SK-MEL-5 (cell line): Measurements from ENCODE around the gene NAV2. TPM values are rescaled to one million over a fixed set of nuclear protein-coding genes. Genes with fewer than 3 reads are reported as not detected.

Source experiments
- DNase-seq: peaks from one replicate; pipeline ENCODE4 v3.0.0-alpha.2; 2016; ENCODE audit warnings: low read depth, low spot score
- in situ Hi-C: cut with HindIII; loops from 2 replicates; pipeline ENCODE4 v1.10.0; 2016; ENCODE audit warnings: low sequenced_read_pairs, high pct_unique_total_duplicates, low pct_unique_long_range_greater_than_20kb
- total RNA-seq: library from RNA; depleted of rRNA; stranded (reverse); fragments of >200 nt; shearing (Covaris generic); gene quantifications from 2 replicates; pipeline ENCODE4 v1.2.3, GENCODE V29; 2014

The NAV2 gene
- total RNA-seq, 1 experiment from 2014 or later = 14.5 TPM

DNA sequence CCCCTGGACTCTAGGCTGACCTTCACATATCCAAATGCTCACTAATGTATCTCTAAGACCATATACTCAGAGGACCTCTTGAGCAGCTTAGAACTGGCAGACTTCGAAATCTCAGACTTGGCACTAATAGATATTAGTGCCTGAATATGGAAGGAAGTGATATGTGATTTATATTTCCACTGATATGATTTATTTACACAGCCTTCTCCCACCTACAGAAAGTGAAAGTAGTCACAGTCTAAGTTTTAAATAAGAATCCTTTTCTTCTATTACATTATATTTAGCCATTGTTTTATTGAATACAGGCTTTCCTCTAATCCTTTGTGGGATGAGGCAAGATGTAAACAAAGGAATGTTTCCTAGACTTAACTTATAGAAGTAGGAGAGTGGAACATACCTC lies 6.7 kb upstream of the NAV2 start:
- no peak for DNase-seq
- in situ Hi-C loops = no loop called here

- DNase-seq = no peak
- in situ Hi-C loops = no loop called here
Measured at GRCh38 chr11:19711911-19712280, 741 bp upstream of the NAV2 start.

DNA sequence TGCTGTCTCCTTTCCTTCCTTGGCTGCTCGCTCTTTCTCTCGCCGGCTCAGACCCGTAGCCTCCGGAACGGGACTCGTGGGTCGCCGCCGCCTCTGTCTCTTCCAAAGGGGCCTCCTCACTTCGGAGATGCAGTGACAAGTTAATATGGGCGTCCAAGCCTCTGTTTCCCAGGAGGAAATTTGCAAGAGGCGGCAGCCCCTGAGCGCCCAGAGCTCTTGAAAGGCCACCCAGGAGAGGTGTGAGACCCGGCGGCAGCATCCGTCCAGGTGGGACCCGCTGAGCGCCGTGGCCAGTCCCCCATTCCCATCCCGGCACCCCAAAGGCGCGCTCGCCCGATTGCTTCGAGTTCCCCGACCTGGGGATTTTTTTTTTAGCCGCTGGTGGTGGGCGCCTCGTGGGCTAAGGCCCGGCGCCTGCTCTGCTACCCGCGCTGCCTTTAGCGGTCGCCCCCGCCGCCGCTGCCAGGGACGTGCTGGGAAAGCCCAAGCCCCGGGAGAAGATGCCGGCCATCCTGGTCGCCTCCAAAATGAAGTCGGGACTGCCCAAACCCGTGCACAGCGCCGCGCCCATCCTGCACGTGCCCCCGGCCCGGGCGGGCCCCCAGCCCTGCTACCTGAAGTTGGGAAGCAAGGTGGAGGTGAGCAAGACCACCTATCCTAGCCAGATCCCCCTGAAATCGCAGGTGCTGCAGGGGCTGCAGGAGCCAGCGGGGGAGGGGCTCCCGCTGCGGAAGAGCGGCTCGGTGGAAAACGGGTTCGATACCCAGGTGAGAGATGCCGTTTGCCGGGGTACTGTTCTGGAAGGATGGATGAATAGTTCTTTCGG lies 772 bp downstream of the NAV2 start:
- in situ Hi-C loops = no loop called here
- no peak for DNase-seq

DNA sequence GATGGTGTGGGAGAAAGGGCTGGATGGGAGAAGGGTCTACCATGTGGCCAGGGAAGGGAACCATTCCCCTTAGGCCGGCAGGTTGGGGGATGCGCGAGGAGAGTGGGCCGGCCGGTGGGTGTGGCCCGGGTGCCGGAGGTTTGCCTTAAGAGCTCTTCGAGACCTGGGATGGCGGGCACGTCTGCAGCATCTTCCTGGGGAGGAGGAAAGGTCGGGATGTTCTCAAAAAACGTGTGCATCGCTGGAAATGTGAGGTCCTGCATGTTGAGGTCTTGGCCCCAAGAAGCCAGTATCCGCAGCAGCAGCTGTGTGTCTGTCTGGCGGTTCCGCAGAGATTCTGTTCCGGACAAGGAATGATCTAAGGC lies 1.4 kb downstream of the NAV2 start:
- in situ Hi-C loops = no loop called here
- DNase-seq = peak; percentile 40

GRCh38 chr11:19714387-19715363 lies 2.0 kb downstream of the NAV2 start:
- DNase-seq = peak; percentile 73
- in situ Hi-C loops = no loop called here

DNA sequence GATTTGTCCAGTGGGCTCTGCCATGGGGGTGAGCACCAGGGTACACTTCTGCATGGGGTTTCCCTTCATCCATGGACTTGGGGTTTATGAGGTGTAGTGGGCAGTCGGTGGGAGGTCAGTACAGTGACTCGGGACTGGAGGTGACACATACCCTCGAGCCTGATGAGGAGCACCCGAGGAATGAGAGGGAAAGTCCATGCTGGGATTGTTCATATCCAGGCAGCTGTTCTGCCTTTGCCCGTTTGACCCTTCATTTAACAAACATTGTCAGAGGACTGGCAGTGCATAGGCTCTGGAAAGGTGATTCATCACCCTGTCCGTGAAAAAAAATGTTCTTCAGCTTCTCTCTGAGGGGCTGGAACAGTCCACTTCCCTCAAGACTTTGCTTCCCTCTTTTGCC lies 2.7 kb downstream of the NAV2 start:
- in situ Hi-C loops = no loop called here
- no peak for DNase-seq

- in situ Hi-C loops = no loop called here
- DNase-seq = no peak
Measured at GRCh38 chr11:19718051-19718450, 5.4 kb downstream of the NAV2 start.

- in situ Hi-C loops = no loop called here
- no peak for DNase-seq
Measured at GRCh38 chr11:19718951-19719350, 6.3 kb downstream of the NAV2 start.

DNA sequence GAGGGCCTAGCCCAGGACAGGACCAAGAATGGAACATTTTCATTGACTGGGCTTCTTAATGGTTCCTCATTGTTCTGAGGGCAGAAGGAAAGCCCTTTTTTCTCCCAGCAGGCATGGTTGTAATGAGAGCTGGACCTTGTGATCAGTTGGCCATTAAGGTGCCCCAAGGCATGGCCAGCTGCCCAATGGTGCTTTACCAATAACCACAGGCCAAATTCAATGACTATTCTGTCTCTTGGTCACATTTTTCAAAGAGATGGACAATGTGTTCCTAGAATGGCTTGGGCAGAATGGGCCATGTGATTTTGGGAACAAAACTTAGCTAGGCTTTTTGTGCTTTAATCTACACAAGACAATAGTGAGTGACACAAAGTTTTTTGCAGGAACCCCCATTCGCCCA lies 7.3 kb downstream of the NAV2 start:
- DNase-seq = peak; percentile 95
- in situ Hi-C loops = no loop called here

DNA sequence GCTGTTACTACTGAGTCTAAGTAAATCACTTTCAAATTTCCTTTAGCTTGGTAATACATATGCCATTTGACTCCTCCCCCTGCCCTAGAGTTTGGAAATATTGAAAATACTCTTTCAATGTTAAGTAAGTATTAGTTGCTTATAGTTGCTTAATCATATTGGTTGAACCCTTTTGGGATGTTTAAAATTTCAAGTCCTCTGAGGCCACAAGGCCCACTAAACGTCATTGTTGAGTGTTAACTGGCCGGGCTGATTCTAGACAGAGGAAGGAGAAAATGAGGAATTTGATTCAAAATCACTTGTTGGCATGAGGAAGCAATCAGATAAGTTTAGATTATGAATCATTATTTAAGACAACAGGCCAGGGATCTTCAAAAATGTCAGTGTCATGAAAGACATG lies 8.5 kb downstream of the NAV2 start:
- in situ Hi-C loops = no loop called here
- no peak for DNase-seq

GRCh38 chr11:19722702-19723101 lies 10.1 kb downstream of the NAV2 start:
- DNase-seq = no peak
- in situ Hi-C loops = no loop called here

DNA sequence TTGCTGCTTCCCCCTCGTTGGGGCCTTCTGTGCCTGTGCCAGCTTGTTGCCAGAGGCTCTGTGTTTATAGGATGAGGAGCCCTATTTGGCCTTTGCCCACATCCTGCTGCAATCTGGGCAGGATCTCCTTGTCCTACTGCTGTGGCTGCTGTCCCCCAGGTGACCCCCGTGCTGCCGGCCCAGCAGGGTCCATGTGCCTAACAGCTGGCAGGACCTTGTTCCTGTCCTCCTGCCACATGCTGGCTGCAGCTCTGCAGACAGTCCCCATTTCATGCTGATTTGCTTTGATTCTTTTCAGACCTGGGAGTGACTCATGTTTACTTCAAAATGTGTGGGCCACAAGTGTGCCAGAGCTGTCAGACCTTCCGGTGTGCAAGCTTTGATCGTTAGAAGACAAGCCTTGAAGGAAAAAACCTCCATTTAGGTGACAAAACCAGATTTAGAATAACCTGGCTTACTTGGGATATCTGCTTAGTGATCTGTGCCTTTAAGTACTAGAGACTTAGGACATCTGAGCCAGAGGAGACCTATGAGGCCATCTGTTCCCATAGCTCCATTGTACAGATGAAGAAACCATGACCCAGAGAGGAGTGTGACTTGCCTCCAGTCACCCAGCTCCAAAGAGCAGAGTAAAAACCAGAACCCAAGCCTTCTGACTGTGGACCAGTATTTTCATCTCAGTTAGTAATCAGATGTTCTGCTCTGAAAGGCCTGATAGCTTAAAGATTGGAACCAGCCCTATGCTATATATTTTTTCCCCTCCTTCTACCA lies 11.1 kb downstream of the NAV2 start:
- no peak for DNase-seq
- in situ Hi-C loops = no loop called here

DNA sequence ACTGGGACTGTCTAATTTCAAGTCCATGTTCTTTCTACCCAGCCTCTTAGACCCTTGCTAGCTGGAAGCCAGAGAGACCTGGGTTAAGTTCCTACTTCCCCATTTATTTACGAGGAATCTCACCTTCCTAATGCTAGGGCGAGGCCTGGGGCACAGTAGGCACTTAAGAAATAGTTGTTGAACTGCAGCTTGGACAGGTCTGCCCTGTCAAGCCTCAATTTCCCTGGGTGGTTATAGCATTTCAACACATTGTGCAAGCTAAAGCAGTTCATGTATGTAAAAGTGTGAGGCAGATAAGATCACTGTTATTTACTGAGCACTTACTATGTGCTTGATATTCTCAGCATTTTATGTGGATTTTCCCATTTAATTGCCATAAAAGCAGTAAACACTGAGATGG lies 12.1 kb downstream of the NAV2 start:
- in situ Hi-C loops = no loop called here
- no peak for DNase-seq

- no peak for DNase-seq
- in situ Hi-C loops = no loop called here
Measured at GRCh38 chr11:19725379-19726079, 12.9 kb downstream of the NAV2 start.

GRCh38 chr11:19727246-19727645 lies 14.6 kb downstream of the NAV2 start:
- in situ Hi-C loops = no loop called here
- DNase-seq = peak; percentile 46

GRCh38 chr11:19728436-19728835 lies 15.8 kb downstream of the NAV2 start:
- in situ Hi-C loops = no loop called here
- peak; percentile 73 for DNase-seq

- in situ Hi-C loops = no loop called here
Measured at GRCh38 chr11:19729141-19729540, 16.5 kb downstream of the NAV2 start.

More at GRCh38 chr11:19729141-19729540, 16.5 kb downstream of the NAV2 start:
- DNase-seq = no peak
